SK-N-SH (cell line): Measurements from ENCODE around the gene APOF. TPM values are rescaled to one million over a fixed set of nuclear protein-coding genes. Genes with fewer than 3 reads are reported as not detected.

Experiments used
- CTCF ChIA-PET: fragments of 300-600, 350-600 bp; formaldehyde crosslinking; extraction: SDS; loops from one replicate; lab custom pipeline; 2021; lab: Yijun Ruan, JAX
- POLR2A ChIA-PET: fragments of 350-600 bp; sonication (Branson Sonifier 250); formaldehyde crosslinking; extraction: SDS; loops from one replicate; lab custom pipeline; 2020; ENCODE audit warnings: antibody characterized with exemption, inconsistent platforms; lab: Yijun Ruan, JAX
- DNase-seq: peaks from one replicate; pipeline ENCODE4 v3.0.0; 2012
- H2AFZ ChIP-seq: fragments of 200-600 bp; sonication (generic); 2 replicates; pipeline ENCODE4 v1.8.1; 2016; ENCODE audit warnings: antibody characterized with exemption, mild to moderate bottlenecking, low read depth
- H3F3A ChIP-seq: fragments of 200-600 bp; sonication (generic); replicated peaks from 2 replicates; pipeline ENCODE3; 2016; ENCODE audit warnings: antibody characterized with exemption, mild to moderate bottlenecking; ENCODE audit not compliant: insufficient read depth
- H3K27ac ChIP-seq, 2 experiments: fragments of 200-500 bp in 1 of 2; fragments of 200-600 bp in 1 of 2; sonication (Bioruptor generic) in 1 of 2; sonication (generic), shearing (Covaris generic) in 1 of 2; 2 replicates each; pipeline versions ENCODE4 v1.5.1 to v1.6.1; 2014 to 2016; ENCODE audit warnings: low read depth in 2 of 2, inconsistent platforms in 1 of 2, low read length in 1 of 2, mild to moderate bottlenecking in 1 of 2, mixed read lengths in 1 of 2
- H3K27me3 ChIP-seq: fragments of 200-600 bp; sonication (generic), shearing (Covaris generic); 2 replicates; pipeline ENCODE4 v1.6.1; 2016; ENCODE audit warnings: mixed run types; ENCODE audit not compliant: insufficient read depth
- H3K36me3 ChIP-seq, 2 experiments: fragments of 200-500 bp in 1 of 2; fragments of 200-600 bp in 1 of 2; sonication (Bioruptor generic) in 1 of 2; sonication (generic) in 1 of 2; replicated peaks in 1 of 2; 2 replicates each; pipeline versions ENCODE3 to v1.5.1; 2014 to 2016; ENCODE audit warnings: low read length in 1 of 2, mild to moderate bottlenecking in 1 of 2; ENCODE audit not compliant: insufficient read depth in 2 of 2, control insufficient read depth in 1 of 2
- H3K4me1 ChIP-seq, 2 experiments: fragments of 200-500 bp in 1 of 2; fragments of 200-600 bp in 1 of 2; sonication (Bioruptor generic) in 1 of 2; sonication (generic), shearing (Covaris generic) in 1 of 2; 2 replicates each; pipeline versions ENCODE4 v1.5.1 to v1.6.1; 2014 to 2016; ENCODE audit warnings: low read depth in 1 of 2, low read length in 1 of 2, mixed run types in 1 of 2; ENCODE audit not compliant: insufficient read depth in 2 of 2, control insufficient read depth in 1 of 2
- H3K4me2 ChIP-seq: fragments of 200-600 bp; sonication (generic), shearing (Covaris generic); 2 replicates; pipeline ENCODE4 v1.6.1; 2017; ENCODE audit warnings: mixed run types
- H3K4me3 ChIP-seq, 2 experiments: fragments of 200-500 bp in 1 of 2; fragments of 200-600 bp in 1 of 2; sonication (Bioruptor generic) in 1 of 2; sonication (generic), shearing (Covaris generic) in 1 of 2; 2 replicates each; pipeline versions ENCODE4 v1.5.1 to v1.8.1; 2014 to 2016; ENCODE audit warnings: low read depth in 2 of 2, inconsistent platforms in 1 of 2, low read length in 1 of 2, mild to moderate bottlenecking in 1 of 2, mixed read lengths in 1 of 2, moderate library complexity in 1 of 2
- H3K79me2 ChIP-seq: fragments of 200-600 bp; sonication (generic); 2 replicates; pipeline ENCODE4 v1.8.1; 2017; ENCODE audit warnings: mild to moderate bottlenecking; ENCODE audit not compliant: insufficient read depth
- H3K9ac ChIP-seq: fragments of 200-600 bp; sonication (generic); 2 replicates; pipeline ENCODE4 v1.6.1; 2017; ENCODE audit warnings: mixed run types
- H3K9me2 ChIP-seq: fragments of 200-600 bp; sonication (generic); 2 replicates; pipeline ENCODE4 v1.6.1; 2017; ENCODE audit warnings: mixed run types
- H3K9me3 ChIP-seq: fragments of 200-600 bp; sonication (generic); 2 replicates; pipeline ENCODE4 v1.6.1; 2017; ENCODE audit warnings: mixed run types, mild to moderate bottlenecking, moderate library complexity
- H4K20me1 ChIP-seq: fragments of 200-600 bp; sonication (generic); 2 replicates; pipeline ENCODE4 v1.6.1; 2017; ENCODE audit warnings: mild to moderate bottlenecking, mixed run types; ENCODE audit not compliant: insufficient read depth
- CHD2 ChIP-seq: fragments of 150-350 bp; IDR thresholded peaks from 2 replicates; pipeline ENCODE4 v1.6.1; 2018; ENCODE audit warnings: low read length; ENCODE audit not compliant: partially characterized antibody
- CTCF ChIP-seq: fragments of 200-600 bp; sonication (generic); IDR thresholded peaks from 2 replicates; pipeline ENCODE4 v1.6.1; 2017; ENCODE audit warnings: antibody characterized with exemption, mild to moderate bottlenecking, moderate library complexity
- FOSL2 ChIP-seq: IDR thresholded peaks from 2 replicates; pipeline ENCODE4 v1.4.0; 2012; ENCODE audit warnings: low read depth, mild to moderate bottlenecking, moderate library complexity, borderline replicate concordance
- FOXM1 ChIP-seq: IDR thresholded peaks from 2 replicates; pipeline ENCODE4 v1.4.0; 2012; ENCODE audit warnings: low read depth, mild to moderate bottlenecking
- IRF3 ChIP-seq: fragments of 150-350 bp; IDR thresholded peaks from 2 replicates; pipeline ENCODE4 v1.6.1; 2016; ENCODE audit warnings: mild to moderate bottlenecking, low read depth, low read length
- JUND ChIP-seq: IDR thresholded peaks from 2 replicates; pipeline ENCODE4 v1.4.0; 2012
- MAX ChIP-seq: IDR thresholded peaks from 2 replicates; pipeline ENCODE4 v1.4.0; 2012; ENCODE audit warnings: low read depth
- MXI1 ChIP-seq: IDR thresholded peaks from 2 replicates; pipeline ENCODE4 v1.6.1; 2012; ENCODE audit warnings: mild to moderate bottlenecking, low read depth, low read length, improper control_type of control experiment
- NFIC ChIP-seq: IDR thresholded peaks from 2 replicates; pipeline ENCODE4 v1.4.0; 2012; ENCODE audit warnings: borderline replicate concordance
- PBX3 ChIP-seq: IDR thresholded peaks from 2 replicates; pipeline ENCODE4; 2012
- POLR2AphosphoS5 ChIP-seq: IDR thresholded peaks from 2 replicates; pipeline ENCODE4 v1.6.1; 2012; ENCODE audit warnings: low read depth, low read length
- RAD21 ChIP-seq: IDR thresholded peaks from 2 replicates; pipeline ENCODE4 v1.6.1; 2012; ENCODE audit warnings: mild to moderate bottlenecking, low read length
- RCOR1 ChIP-seq: fragments of 150-350 bp; IDR thresholded peaks from 2 replicates; pipeline ENCODE4 v1.6.1; 2017; ENCODE audit warnings: antibody characterized with exemption, low read length
- RFX5 ChIP-seq: IDR thresholded peaks from 2 replicates; pipeline ENCODE4 v1.6.1; 2012; ENCODE audit warnings: mild to moderate bottlenecking, improper control_type of control experiment, low read length
- RXRA ChIP-seq: IDR thresholded peaks from 2 replicates; pipeline ENCODE4 v1.4.0; 2012; ENCODE audit warnings: low read depth, mild to moderate bottlenecking, borderline replicate concordance
- SIN3A ChIP-seq: IDR thresholded peaks from 2 replicates; pipeline ENCODE4 v1.6.1; 2012; ENCODE audit warnings: low read depth, mild to moderate bottlenecking, low read length, moderate library complexity, borderline replicate concordance
- USF1 ChIP-seq: IDR thresholded peaks from 2 replicates; pipeline ENCODE4 v1.4.0; 2012; ENCODE audit warnings: low read depth, borderline replicate concordance
- USF2 ChIP-seq: fragments of 150-350 bp; IDR thresholded peaks from 2 replicates; pipeline ENCODE4 v1.6.1; 2017; ENCODE audit warnings: antibody characterized with exemption, low read length, low read depth, borderline replicate concordance
- YY1 ChIP-seq: IDR thresholded peaks from 2 replicates; pipeline ENCODE4 v1.4.0; 2012; ENCODE audit warnings: low read depth, mild to moderate bottlenecking
- WGBS: methylation state at CpG from one replicate; pipeline ENCODE4 v1.1.6; 2017; ENCODE audit warnings: low lambda C conversion rate; 5-methylcytosine and 5-hydroxymethylcytosine counted together
- polyA plus RNA-seq, 3 experiments: library from polyadenylated mRNA; depleted of rRNA; stranded (reverse); fragments of >200 nt; gene quantifications; 2 replicates each; pipeline ENCODE4 v1.2.3, GENCODE V29; 2012

The APOF gene
- polyA plus RNA-seq, 1 of the 3 experiments (the other 2 are of a cell fraction) = not detected

- POLR2A ChIA-PET = no interaction called here
- TF ChIP-seq RAD21 = no peak
- no peak for TF ChIP-seq SIN3A
- TF ChIP-seq MXI1 = no peak
- TF ChIP-seq FOXM1 = no peak
- TF ChIP-seq PBX3 = no peak
- TF ChIP-seq YY1 = no peak
- TF ChIP-seq RFX5 = no peak
- TF ChIP-seq RXRA = no peak
- no peak for TF ChIP-seq POLR2AphosphoS5
- no peak for DNase-seq
- Histone ChIP-seq H3K27ac (no peak overlapping the region), H4K20me1 (no peaks in the 10 kb centered on the region), H3K9me3 (no peaks in the 10 kb centered on the region), H3K9ac (no peak overlapping the region), H3K36me3 (no peaks in the 10 kb centered on the region), H3K4me3 (no peak overlapping the region), H3K4me2 (no peak overlapping the region), H3K9me2 (no peaks in the 10 kb centered on the region), H3K79me2 (no peaks in the 10 kb centered on the region), H3F3A (no peaks in the 10 kb centered on the region), H2AFZ (no peak overlapping the region), H3K4me1 (no peaks in the 10 kb centered on the region), H3K27me3 (no peaks in the 10 kb centered on the region)
- CTCF ChIA-PET = interaction anchor here (1.6 kb wide), 1 partner anchor 77 kb away, joined by 5 read pairs; no protein-coding TSS in a partner anchor
- WGBS = 55% methylated on average over 7 of the region's 7 CpGs
These were observed 24.6 kb upstream of the APOF start for GRCh38 chr12:56387152-56387736.

GRCh38 chr12:56385873-56386272 lies 23.2 kb upstream of the APOF start:
- H3K79me2 ChIP-seq = no peaks in the 10 kb centered on the region
- no peaks in the 10 kb centered on the region for H3K9me3 ChIP-seq
- no peak overlapping the region for H3K9ac ChIP-seq
- H3K27me3 ChIP-seq = no peaks in the 10 kb centered on the region; the same call in 1 of the 2 replicates
- no peak for TF ChIP-seq RXRA
- TF ChIP-seq IRF3 = no peak
- TF ChIP-seq USF1 = no peak
- TF ChIP-seq JUND = no peak
- no peak for TF ChIP-seq CTCF
- TF ChIP-seq RFX5 = no peak
- no peak for TF ChIP-seq FOXM1
- no peak for TF ChIP-seq MXI1
- TF ChIP-seq NFIC = no peak
- no peak for TF ChIP-seq FOSL2
- TF ChIP-seq RCOR1 = no peak
- no peak for TF ChIP-seq USF2
- TF ChIP-seq MAX = no peak
- no peak for TF ChIP-seq PBX3
- no peak for TF ChIP-seq CHD2
- POLR2A ChIA-PET = no interaction called here
- no peaks in the 10 kb centered on the region for H3K36me3 ChIP-seq
- no peak overlapping the region for H3K4me3 ChIP-seq
- WGBS = 93% methylated on average over 1 of the region's 1 CpG
- CTCF ChIA-PET = interaction anchor here (0.9 to 1.6 kb wide), 2 partner anchors 8 to 79 kb away, joined by 4 to 5 read pairs; no protein-coding TSS in a partner anchor
- H3K9me2 ChIP-seq = no peaks in the 10 kb centered on the region
- no peaks in the 10 kb centered on the region for H4K20me1 ChIP-seq
- no peaks in the 10 kb centered on the region for H3K4me1 ChIP-seq
- H3K4me2 ChIP-seq = no peak overlapping the region
- no peak overlapping the region for H2AFZ ChIP-seq
- DNase-seq = no peak
- H3F3A ChIP-seq = no peaks in the 10 kb centered on the region
- H3K27ac ChIP-seq = no peak overlapping the region
